Endometrial microvascular endothelial cells (primary cell): ENCODE results near the gene CSRNP2. TPM values are rescaled to one million over a fixed set of nuclear protein-coding genes. Genes with fewer than 3 reads are reported as not detected.
"Not testable (repeated sequence)": the region's sequence is repeated elsewhere in the genome, so short reads cannot be mapped to it uniquely, and the experiment has no call there.

Experiments
- in situ Hi-C: cut with HindIII; loops from 2 replicates; pipeline ENCODE4 v1.10.0; 2017; ENCODE audit warnings: low sequenced_read_pairs, low pct_unique_long_range_greater_than_20kb; ENCODE audit errors: inconsistent ontology term
- total RNA-seq: library from RNA; depleted of rRNA; stranded (reverse); fragments of >200 nt; gene quantifications from one replicate; pipeline ENCODE4 v1.2.3, GENCODE V29; 2015; ENCODE audit errors: inconsistent ontology term

CSRNP2 gene
- total RNA-seq, 1 donor from 2014 or later = 30.7 TPM

- in situ Hi-C loops = no loop called here
These were observed 47.1 kb downstream of the CSRNP2 start for GRCh38 chr12:51036279-51036678.

DNA sequence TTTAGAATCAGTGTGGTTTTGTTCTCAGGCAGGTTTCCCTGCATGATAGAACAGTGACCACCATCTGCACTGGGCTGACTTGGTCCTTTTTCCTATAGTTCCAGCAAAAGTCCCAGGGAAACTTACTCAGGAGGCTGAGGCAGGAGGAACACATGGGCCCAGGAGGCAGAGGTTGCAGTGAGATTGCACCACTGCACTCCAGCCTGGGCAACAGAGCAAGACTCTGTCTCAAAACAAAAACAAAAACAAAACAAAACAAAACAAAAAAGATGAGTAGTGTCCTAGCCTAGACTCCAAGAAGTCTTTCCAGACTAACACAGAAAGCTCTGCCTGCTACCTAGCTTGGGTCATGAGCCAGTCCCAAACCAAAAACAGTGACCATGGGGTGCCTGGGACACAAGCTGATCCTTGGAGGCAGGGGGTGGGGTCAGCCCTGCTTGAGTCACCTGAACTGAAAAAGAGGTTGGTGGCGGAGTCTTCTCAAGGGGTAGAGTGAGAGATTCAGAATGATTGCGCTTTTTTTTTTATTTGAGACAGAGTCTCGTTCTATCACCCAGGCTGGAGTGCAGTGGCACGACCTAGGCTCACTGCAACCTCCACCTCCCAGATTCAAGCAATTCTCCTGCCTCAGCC is 49.8 kb downstream of the CSRNP2 start:
- in situ Hi-C loops = no loop called here

GRCh38 chr12:51033048-51033447 is 50.3 kb downstream of the CSRNP2 start:
- in situ Hi-C loops = no loop called here

DNA sequence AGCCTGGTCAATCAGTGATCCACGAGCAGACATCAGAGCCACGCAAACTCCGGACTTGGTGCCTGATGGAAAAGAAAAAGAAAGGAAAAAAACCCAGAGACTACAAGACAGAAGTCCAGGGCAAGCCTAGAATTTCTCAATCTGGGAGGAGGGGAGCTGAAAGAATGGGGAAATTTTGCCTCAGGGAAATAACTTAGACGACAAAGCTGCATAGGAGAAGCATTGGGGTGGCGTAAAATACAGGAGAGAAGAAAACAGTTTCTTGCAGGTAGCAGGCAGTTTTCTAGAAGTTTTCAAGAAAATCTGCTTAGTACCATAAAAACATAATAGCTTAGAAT is 54.6 kb downstream of the CSRNP2 start:
- in situ Hi-C loops = no loop called here

DNA sequence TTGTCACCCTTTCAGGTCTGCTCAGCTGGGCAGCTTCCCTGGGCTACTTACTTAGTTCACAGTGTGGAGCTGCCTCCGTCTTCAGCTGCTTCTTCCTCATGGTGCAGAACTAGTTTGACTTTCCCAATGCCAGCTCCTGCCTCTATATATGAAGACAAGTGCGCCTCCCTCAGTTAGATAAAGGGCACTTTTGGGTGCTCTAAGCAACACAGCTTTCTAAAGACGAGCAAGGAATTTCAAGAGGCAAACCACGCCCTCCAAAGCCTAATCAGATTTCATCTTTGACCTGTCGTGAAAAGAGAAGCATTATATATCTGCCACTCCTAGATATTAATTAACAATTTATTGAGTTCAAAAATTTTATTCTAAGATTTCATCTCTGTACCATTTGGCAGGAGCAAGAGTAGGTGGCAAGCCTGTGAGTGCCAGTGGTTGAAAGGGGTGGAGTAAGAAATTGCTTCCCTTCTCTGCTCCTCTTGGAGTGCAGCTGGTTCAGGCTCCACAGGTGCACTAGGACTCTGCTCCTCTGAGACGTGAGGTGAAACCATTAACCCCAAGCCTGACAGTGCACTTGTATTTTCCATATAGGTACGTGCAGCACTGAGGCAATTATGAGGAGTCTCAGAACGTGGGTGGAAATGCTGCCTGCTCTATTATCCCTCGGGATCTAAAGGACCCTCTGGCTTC is 55.1 kb downstream of the CSRNP2 start:
- in situ Hi-C loops = no loop called here

- in situ Hi-C loops = no loop called here
These were observed 56.0 kb downstream of the CSRNP2 start for GRCh38 chr12:51027342-51027835.

GRCh38 chr12:51025836-51026638 is 57.4 kb downstream of the CSRNP2 start, which contains the start of gene SLC11A2:
Gene SLC11A2, minus strand, starts transcription at chr12:51026384. Its CDS starts 15,656 bp downstream, at chr12:51010728.
- in situ Hi-C loops = no loop called here

DNA sequence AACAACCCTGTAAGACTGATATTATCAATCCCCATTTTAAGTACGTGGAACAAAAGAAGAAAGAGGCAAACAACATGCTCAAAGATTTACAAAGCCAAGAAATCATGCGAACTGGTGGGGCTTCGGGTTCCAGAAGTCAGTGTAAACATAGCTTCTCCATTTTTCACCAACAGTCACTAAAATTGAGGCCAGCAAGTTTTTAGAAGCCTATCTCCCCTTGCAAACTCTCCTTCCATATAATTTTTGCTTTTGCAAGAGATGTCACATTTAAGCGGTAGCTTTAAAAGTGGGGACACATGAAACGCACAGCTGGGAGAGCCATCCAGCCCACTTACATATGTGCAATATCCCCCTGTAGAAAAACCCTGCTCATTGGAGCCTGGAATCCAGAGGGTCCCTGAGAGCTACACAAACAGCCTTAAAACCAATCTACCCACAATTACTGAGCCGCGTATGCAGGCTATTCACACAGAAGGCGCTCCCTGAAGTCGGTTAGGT is 58.0 kb downstream of the CSRNP2 start:
- in situ Hi-C loops = no loop called here

- in situ Hi-C loops = no loop called here
These were observed 59.6 kb downstream of the CSRNP2 start for GRCh38 chr12:51023625-51024382.

DNA sequence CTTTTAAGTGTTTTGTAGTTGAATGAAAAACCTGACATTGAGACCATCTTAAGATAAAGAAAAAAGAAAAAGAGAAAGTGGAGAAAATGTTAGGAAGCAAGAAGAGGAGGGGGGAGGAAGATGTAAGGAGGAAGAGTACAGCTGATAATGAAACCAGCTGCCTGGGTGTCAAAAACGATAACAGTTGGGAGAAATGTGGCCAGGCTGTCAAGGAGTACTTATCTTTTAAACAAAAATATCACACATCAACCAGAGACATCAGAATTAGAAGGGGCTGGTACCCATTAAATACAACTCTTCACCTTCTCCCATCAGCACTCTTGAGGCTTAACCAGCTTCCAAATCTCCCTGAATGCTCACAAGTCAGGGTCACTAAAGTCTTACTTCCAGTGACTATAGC is 61.7 kb downstream of the CSRNP2 start:
- in situ Hi-C loops = no loop called here

DNA sequence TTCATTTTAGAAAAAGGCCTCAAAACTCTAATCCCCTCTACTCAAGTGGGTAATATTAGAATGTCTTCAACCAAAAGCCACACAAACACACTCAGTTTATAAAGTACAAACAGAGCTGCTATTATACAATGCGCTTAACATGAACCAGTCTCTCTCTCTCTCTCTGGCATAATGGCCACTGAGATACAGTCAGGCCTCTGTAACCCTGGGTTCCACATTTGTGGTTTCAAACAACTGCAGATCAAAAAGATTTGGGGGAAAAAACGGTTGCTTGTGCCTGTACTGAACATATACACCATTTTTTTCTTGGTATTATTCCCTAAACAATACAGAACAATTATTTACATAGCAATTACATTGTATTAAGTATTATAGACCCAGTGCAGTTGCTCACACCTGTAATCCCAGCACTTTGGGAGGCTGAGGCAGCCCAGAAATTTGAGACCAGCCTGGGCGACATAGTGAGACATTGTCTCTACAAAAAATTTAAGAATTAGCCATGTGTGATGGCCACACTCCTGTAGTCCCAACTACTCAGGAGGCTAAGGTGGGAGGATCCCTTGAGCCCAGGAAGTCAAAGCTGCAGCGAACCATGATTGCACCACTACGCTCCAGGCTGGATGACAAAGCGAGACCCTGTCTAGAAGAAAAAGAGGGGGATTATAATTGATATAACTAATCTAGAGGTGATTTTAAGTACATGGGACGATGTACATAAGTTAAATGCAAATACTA is 62.8 kb downstream of the CSRNP2 start:
- in situ Hi-C loops = no loop called here

- in situ Hi-C loops = no loop called here
These were observed 63.5 kb downstream of the CSRNP2 start for GRCh38 chr12:51019927-51020326.

- in situ Hi-C loops = no loop called here
These were observed 64.4 kb downstream of the CSRNP2 start for GRCh38 chr12:51018956-51019355.

DNA sequence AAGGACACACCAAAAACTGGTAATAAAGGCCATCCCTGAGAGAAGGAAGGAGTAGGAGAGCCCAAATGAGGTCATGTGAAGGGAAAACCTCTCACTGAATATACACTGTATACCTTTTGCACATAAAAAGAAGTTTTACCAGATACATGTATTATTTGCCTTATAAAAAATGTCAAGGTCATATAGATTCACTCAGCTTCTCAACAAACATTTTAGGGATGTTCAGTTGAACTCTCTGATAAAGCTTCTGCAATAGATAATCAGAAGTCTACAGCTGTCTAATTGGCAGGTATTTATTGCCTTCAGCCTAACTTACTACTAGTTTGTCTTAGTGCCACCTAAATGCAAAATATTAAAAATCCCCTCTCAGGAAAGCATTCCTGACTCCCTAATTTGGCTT is 65.9 kb downstream of the CSRNP2 start:
- in situ Hi-C loops = no loop called here

GRCh38 chr12:51014467-51014866 is 68.9 kb downstream of the CSRNP2 start:
- in situ Hi-C loops = not testable (repeated sequence)

DNA sequence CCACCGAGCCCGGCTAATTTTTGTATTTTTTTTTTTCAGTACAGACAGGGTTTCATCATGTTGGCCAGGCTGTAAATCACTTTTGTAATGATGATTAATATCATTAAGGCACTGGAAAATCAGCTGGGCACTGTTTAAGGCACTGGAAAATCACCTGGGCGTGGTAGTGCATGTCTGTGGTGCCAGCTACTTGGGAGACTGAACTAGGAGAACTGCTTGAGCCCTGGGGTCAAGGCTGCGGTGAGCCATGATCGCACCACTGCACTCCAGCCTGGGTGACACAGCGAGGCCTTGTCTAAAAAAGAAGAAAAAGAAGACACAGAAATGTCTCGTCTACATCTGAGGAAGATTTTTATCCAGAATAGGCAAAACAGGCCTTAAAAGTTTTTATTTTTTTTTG is 70.0 kb downstream of the CSRNP2 start:
- in situ Hi-C loops = no loop called here

DNA sequence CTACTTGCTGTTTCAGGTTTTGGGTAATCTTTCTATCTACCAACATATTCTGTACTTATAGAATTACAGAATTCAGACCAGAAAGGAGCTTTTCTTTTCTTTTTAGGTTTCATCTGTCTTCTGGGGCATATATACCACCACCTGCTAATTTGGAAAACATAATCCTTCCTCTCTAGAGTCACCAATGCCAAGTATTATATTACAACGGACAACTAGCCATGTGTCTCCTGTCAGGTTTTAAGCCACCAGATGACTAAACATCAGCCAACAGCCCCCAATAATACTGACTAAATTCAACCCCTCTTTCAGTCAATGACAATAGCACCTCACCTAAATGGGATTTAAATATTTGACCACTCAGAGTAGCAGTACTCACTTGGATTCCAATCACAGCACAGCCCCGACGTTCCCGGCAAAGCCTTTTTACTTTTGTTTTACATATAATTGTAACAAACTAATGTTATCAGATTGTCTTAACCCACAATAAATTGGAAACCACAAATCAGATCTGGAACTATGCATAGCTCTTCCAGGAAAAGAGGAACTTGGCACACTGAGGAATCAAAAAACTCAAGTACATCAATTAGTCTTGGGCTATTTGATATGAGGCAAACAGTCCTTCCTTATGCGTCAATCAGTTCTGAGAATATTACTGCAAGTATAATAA is 70.7 kb downstream of the CSRNP2 start:
- in situ Hi-C loops = no loop called here

DNA sequence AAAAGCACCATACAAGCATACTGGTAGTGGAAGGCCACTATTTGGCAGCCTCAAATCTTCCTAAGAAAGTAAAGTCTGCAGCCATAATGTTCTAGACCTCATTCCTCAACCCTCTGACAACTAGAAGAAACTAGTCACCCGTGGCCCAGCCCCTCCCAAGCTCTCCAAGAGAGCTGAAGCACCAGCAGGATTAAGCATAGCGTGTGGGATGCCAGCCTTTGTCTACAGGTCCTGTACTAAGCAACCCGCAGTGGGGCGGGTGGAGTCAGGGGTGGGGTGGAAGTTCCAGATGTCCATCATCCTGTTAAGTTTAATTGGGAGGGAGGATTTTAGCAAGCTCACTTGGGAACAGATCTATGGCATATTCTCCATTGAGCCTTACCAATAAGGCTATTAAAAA is 71.4 kb downstream of the CSRNP2 start:
- in situ Hi-C loops = no loop called here
